GM12878 (cell line): ENCODE measurements around the gene SPATA1. TPM values are rescaled to one million over a fixed set of nuclear protein-coding genes. Genes with fewer than 3 reads are reported as not detected.

Experiments used
- CBFB ChIP-seq: IDR thresholded peaks from 2 replicates; pipeline ENCODE4 v1.6.1; 2016; ENCODE audit warnings: antibody characterized with exemption, low read depth
- CBX5 ChIP-seq: sonication (generic); IDR thresholded peaks from 2 replicates; pipeline ENCODE4 v1.6.1; 2016; ENCODE audit warnings: low read depth, moderate library complexity, mild to moderate bottlenecking, inconsistent platforms
- CREM ChIP-seq: IDR thresholded peaks from 2 replicates; pipeline ENCODE4 v1.6.1; 2014; ENCODE audit warnings: antibody characterized with exemption, low read depth
- EP300 ChIP-seq, 2 experiments: fragments of 150-350 bp in 1 of 2; IDR thresholded peaks; 2 replicates each; pipeline ENCODE4 v1.6.1; 2011 to 2012; ENCODE audit warnings: low read depth in 2 of 2, low read length in 2 of 2, borderline replicate concordance in 1 of 2, improper control_type of control experiment in 1 of 2, inconsistent platforms in 1 of 2; ENCODE audit not compliant: control insufficient read depth in 1 of 2
- ESRRA ChIP-seq: IDR thresholded peaks from 2 replicates; pipeline ENCODE4 v1.6.1; 2012; ENCODE audit warnings: mild to moderate bottlenecking, low read length, improper control_type of control experiment
- FOXK2 ChIP-seq: fragments of 450-650 bp; IDR thresholded peaks from 2 replicates; pipeline ENCODE4 v1.6.1; 2017; ENCODE audit warnings: mild to moderate bottlenecking, moderate library complexity
- MYB ChIP-seq: fragments of 150-350 bp; IDR thresholded peaks from 2 replicates; pipeline ENCODE4 v1.6.1; 2014; ENCODE audit warnings: mild to moderate bottlenecking, low read depth, low read length, borderline replicate concordance
- NFXL1 ChIP-seq: fragments of 450-650 bp; IDR thresholded peaks from 2 replicates; pipeline ENCODE4 v1.6.1; 2017; ENCODE audit warnings: antibody characterized with exemption, mild to moderate bottlenecking, borderline replicate concordance
- NR2F1 ChIP-seq: fragments of 450-650 bp; conservative IDR thresholded peaks from 2 replicates; pipeline ENCODE4 v1.6.1; 2017; ENCODE audit warnings: mild to moderate bottlenecking
- PAX5 ChIP-seq: IDR thresholded peaks from 2 replicates; pipeline ENCODE4 v1.6.1; 2011; ENCODE audit warnings: low read depth, low read length, borderline replicate concordance
- PBX3 ChIP-seq: IDR thresholded peaks from 2 replicates; pipeline ENCODE4 v1.6.1; 2011; ENCODE audit warnings: mild to moderate bottlenecking, low read depth, low read length, moderate library complexity; ENCODE audit not compliant: insufficient replicate concordance
- PRDM15 ChIP-seq: fragments of 450-650 bp; formaldehyde crosslinking; IDR thresholded peaks from 2 replicates; pipeline ENCODE4 v1.4.0; 2020; ENCODE audit warnings: mild to moderate bottlenecking, moderate library complexity
- RELB ChIP-seq: fragments of 450-650 bp; IDR thresholded peaks from 2 replicates; pipeline ENCODE4 v1.6.1; 2017; ENCODE audit warnings: low read depth, mild to moderate bottlenecking, moderate library complexity
- SRF ChIP-seq, 2 experiments: IDR thresholded peaks; 2 replicates each; pipeline ENCODE4 v1.6.1; 2011; ENCODE audit warnings: low read depth in 2 of 2, low read length in 2 of 2, mild to moderate bottlenecking in 1 of 2, moderate library complexity in 1 of 2
- SUPT20H ChIP-seq: IDR thresholded peaks from 2 replicates; pipeline ENCODE4 v1.6.1; 2011; ENCODE audit warnings: low read depth, mild to moderate bottlenecking, low read length, moderate library complexity, borderline replicate concordance; ENCODE audit not compliant: control insufficient read depth
- SUZ12 ChIP-seq: fragments of 200-600 bp; sonication (generic); IDR thresholded peaks from one replicate; pipeline ENCODE4 v1.6.1; 2018; ENCODE audit warnings: antibody characterized with exemption, mild to moderate bottlenecking; ENCODE audit not compliant: unreplicated experiment
- YY1 ChIP-seq: IDR thresholded peaks from 2 replicates; pipeline ENCODE4 v1.6.1; 2011; ENCODE audit warnings: low read depth, mild to moderate bottlenecking, low read length
- ZNF592 ChIP-seq: fragments of 450-650 bp; IDR thresholded peaks from 2 replicates; pipeline ENCODE4 v1.6.1; 2017; ENCODE audit warnings: mild to moderate bottlenecking, moderate library complexity
- polyA plus RNA-seq, 11 experiments: library from polyadenylated mRNA; depleted of rRNA in 4 of 11; unstranded in 6 of 11; stranded (reverse) in 5 of 11; fragments of >200 nt; fragmentation: Nextera tagmentation in 4 of 11; fragmentation: Illumina TruSeq in 1 of 11; extraction: Ambion mirVana in 4 of 11; extraction: Trizol in 1 of 11; gene quantifications; 1 replicate in 1 of 11; 2 replicates in 10 of 11; pipeline versions ENCODE4 v1.2.1 to v1.2.3, GENCODE V29; 2011 to 2016; ENCODE audit warnings: inconsistent platforms in 2 of 11, missing spikeins in 2 of 11, low read depth in 1 of 11
- total RNA-seq, 4 experiments: library from RNA; depleted of rRNA in 3 of 4; stranded (reverse); fragments of >200 nt in 3 of 4; fragmentation: Illumina TruSeq in 1 of 4; extraction: Trizol in 1 of 4; gene quantifications; 2 replicates each; pipeline versions ENCODE4 v1.2.1 to v1.2.3, GENCODE V29; 2013 to 2021

SPATA1 gene
- total and polyA plus RNA-seq, 10 of the 15 experiments (the other 5 are each of a cell fraction or from before 2014, with no cell fraction given), result 0.74 to 2.4 (median 1.9) TPM

GRCh38 chr1:84598846-84599741 is 92.9 kb downstream of the SPATA1 start (continued):
- TF ChIP-seq ZNF592 (no peak), MYB (no peak), SRF (IDR thresholded peaks at IDR 0.05; ENCODE audit: low read depth in 2 of 2, low read length in 2 of 2) (no peak), RELB (no peak), SUPT20H (no peak), PRDM15 (CRISPR knock-in tag) (no peak), CBFB (no peak), CBX5 (no peak; the same call in 1 of the 2 replicates), ESRRA (no peak), EP300 (IDR thresholded peaks at IDR 0.05; ENCODE audit: borderline replicate concordance in 1 of 2, control insufficient read depth in 1 of 2, low read depth in 2 of 2, low read length in 2 of 2) (peak in 1 of 2 experiments; percentile 15; a peak in 1 of 4 replicates), YY1 (no peak; the same call in 1 of the 2 replicates), PBX3 (no peak), SUZ12 (no peak), PAX5 (no peak), CREM (peak; percentile 83), NFXL1 (no peak), FOXK2 (no peak), NR2F1 (no peak)
